ENCODE measurements around the gene DNAJC17. TPM values are rescaled to one million over a fixed set of nuclear protein-coding genes. Genes with fewer than 3 reads are reported as not detected.

DNAJC17 gene
- total RNA-seq, 1 donor from 2014 or later = 15.5 TPM

DNA sequence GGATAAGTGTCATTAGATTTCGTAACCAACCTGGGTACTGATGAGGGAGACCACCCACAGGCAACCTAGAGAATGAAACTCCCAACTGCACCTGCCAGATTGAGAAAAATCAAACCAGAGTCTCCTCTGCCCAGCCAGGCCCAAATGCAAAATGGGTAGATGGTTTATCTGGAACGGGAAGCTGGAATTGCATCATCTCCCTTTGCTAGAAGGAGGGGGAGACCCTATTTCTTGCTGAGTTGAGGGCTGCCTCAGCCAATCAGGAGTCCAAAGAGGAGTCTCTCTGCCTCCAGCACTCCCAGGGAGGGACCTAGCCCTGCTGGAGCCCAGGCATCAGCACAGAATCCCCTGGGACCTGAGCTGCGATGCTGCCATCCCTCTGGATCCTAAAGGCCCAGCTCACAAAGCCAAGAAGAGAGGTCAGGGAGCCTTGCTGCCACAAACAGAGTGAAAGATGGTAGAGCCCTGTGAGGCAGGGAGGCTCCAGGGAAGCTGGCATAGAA is 60.3 kb downstream of the DNAJC17 start:
- DNase-seq (ENCODE audit: low spot score in 2 of 2) (no peak), FAIRE-seq (no peak)

- DNase-seq (ENCODE audit: low spot score in 2 of 2) (no peak), FAIRE-seq (no peak)
These were observed 62.5 kb downstream of the DNAJC17 start for GRCh38 chr15:40744815-40745152.

- FAIRE-seq (no peak), DNase-seq (ENCODE audit: low spot score in 2 of 2) (no peak)
These were observed 63.1 kb downstream of the DNAJC17 start for GRCh38 chr15:40743921-40744814.

- FAIRE-seq (no peak), DNase-seq (ENCODE audit: low spot score in 2 of 2) (no peak)
These were observed 63.8 kb downstream of the DNAJC17 start for GRCh38 chr15:40743485-40743901.

GRCh38 chr15:40739854-40740253 is 67.4 kb downstream of the DNAJC17 start:
- DNase-seq (ENCODE audit: low spot score in 2 of 2) (no peak), FAIRE-seq (no peak)

GRCh38 chr15:40739047-40739446 is 68.2 kb downstream of the DNAJC17 start:
- FAIRE-seq = no peak
- no peak for DNase-seq (ENCODE audit: low spot score in 2 of 2)

DNA sequence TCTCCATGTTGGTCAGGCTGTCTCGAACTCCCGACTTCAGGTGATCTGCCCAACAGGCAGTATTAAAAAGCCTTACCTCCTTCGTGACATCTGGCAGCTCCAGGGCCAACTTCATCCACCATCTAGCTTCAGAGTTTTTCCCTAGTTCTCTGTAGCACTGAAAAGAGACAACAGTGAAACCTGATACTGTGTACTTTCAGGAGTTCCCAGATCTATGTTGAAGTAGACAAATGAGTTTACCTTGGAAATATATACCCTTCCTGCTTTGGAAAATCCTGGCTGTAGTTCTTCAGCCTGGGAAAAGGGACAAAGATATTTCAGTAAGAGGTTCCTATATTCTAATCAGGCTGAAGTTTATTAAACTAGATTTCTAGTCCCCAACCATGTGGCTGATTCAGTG is 70.2 kb downstream of the DNAJC17 start:
- no peak for DNase-seq (ENCODE audit: low spot score in 2 of 2)
- FAIRE-seq = no peak

GRCh38 chr15:40736575-40736974 is 70.7 kb downstream of the DNAJC17 start:
- DNase-seq (ENCODE audit: low spot score in 2 of 2) (no peak), FAIRE-seq (no peak)

- FAIRE-seq = no peak
- no peak for DNase-seq (ENCODE audit: low spot score in 2 of 2)
These were observed 76.2 kb downstream of the DNAJC17 start for GRCh38 chr15:40731034-40731433.

DNA sequence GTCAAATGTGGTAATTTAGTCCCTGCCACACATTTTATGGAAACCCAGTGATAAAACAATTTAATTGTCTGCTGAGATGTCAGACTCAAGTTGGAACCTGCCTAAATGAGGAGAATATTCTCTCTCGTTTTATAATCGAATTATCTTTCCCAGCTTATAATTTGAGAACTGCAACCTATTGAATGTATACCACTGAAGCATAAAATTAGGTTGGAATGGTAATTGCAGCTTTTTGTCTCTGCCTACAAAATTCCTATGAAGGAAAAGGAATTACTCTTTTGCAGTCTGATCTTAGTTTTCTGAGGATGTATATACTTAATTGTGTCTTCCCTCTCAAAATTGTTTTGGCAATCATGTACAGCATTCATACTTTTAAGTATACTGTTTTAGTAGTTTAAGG is 83.4 kb downstream of the DNAJC17 start:
- FAIRE-seq (no peak), DNase-seq (ENCODE audit: low spot score in 2 of 2) (no peak)

DNA sequence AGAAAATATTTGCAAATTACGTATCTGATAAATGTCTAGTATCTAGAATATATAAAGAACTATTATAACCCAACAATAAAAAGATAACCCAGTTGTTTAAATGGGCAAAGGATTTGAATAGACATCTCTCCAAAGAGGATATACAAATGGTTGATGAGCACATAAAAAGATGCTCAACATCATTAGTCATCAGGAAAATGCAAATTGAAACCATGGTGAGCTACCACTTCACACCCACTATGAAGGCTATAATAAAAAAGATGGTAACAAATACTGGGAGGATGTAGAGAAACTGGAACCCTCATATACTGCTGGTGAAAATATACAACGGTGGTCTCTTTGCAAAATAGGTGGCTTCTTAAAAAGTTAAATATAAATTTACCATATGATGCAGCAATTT is 84.3 kb downstream of the DNAJC17 start:
- no peak for FAIRE-seq

DNA sequence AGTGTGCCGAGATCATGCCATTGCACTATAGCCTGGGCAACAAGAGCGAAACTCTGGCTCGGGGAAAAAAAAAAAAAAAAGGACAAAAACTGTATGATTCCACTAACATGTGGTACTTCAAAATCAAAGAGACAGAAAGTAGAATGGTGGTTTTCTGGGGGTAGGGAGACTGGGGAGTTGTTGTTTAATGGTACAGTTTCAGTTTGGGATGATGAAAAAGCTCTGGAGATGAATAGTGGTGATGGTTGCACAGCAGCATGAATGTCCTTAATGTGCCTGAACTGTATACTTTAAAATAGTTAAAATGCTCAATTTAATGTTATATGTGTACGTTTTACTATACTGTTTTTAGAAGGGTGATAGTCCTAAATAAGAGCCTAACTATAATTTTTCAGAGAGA is 84.9 kb downstream of the DNAJC17 start:
- DNase-seq (ENCODE audit: low spot score in 2 of 2) (no peak), FAIRE-seq (no peak)

More for the DNA sequence above, 84.3 kb downstream of the DNAJC17 start:
- no peak for DNase-seq (ENCODE audit: low spot score in 2 of 2)

- DNase-seq (ENCODE audit: low spot score in 2 of 2) = no peak
- no peak for FAIRE-seq
These were observed 85.6 kb downstream of the DNAJC17 start for GRCh38 chr15:40721701-40722100.

DNA sequence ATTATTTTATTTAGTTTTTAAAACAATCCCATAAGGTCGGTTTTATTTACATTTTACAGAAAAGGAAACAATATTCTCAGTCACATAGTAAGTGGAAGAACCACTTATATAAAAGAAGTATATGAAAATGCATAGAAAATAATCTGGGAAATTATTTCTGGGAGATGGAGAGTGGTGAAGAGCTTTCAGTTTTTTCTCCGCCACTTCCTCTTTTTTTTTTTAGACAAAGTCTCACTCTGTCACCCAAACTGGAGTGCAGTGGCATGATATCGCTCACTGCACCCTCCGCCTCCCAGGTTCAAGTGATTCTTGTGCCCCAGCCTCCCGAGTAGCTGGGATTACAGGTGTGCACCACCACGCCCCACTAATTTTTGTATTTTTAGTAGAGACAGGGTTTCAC is 91.1 kb downstream of the DNAJC17 start:
- no peak for FAIRE-seq
- DNase-seq (ENCODE audit: low spot score in 2 of 2) = no peak

Small RNA genes within 50 kb of the gene (small RNA-seq; reads per million reads assigned to genes)
- not detected for gene SUMO2P15

Other genes starting within 250 kb of the DNAJC17 start
- gene CCDC32, start 242.4 kb downstream of the DNAJC17 start, total RNA-seq = 23.6 TPM
- 15.9 TPM for gene RPUSD2, start 238.2 kb downstream of the DNAJC17 start, total RNA-seq
- 6.5 TPM for gene KNL1, start 213.2 kb downstream of the DNAJC17 start, total RNA-seq
- gene RAD51, start 112.3 kb downstream of the DNAJC17 start, total RNA-seq = 0.82 TPM
- gene RMDN3, start 52.2 kb downstream of the DNAJC17 start, total RNA-seq = 15.9 TPM
- 4.5 TPM for gene GCHFR, start 43.4 kb downstream of the DNAJC17 start, total RNA-seq
- gene C15orf62, start 37.5 kb downstream of the DNAJC17 start, total RNA-seq = not detected
- gene ZFYVE19, start 384 bp downstream of the DNAJC17 start, total RNA-seq = 18.8 TPM
- gene PPP1R14D, start 21.2 kb upstream of the DNAJC17 start, total RNA-seq = not detected
- gene SPINT1, start 36.6 kb upstream of the DNAJC17 start, total RNA-seq = 1.6 TPM
- 9.4 TPM for gene RHOV, start 66.8 kb upstream of the DNAJC17 start, total RNA-seq
- 29.8 TPM for gene VPS18, start 87.0 kb upstream of the DNAJC17 start, total RNA-seq
- 4.1 TPM for gene DLL4, start 121.9 kb upstream of the DNAJC17 start, total RNA-seq
- gene CHAC1, start 146.0 kb upstream of the DNAJC17 start, total RNA-seq = 2.9 TPM

Data from frontal cortex (tissue), 4 donors.